ENCODE results near the gene ZNF19. TPM values are rescaled to one million over a fixed set of nuclear protein-coding genes. Genes with fewer than 3 reads are reported as not detected.
"Not testable (repeated sequence)": the region's sequence is repeated elsewhere in the genome, so short reads cannot be mapped to it uniquely, and the experiment has no call there.

The ZNF19 gene
- total RNA-seq, 4 donors from 2014 or later: 2.3 to 4.0 (median 2.9) TPM

GRCh38 chr16:71515026-71515425 is 25.9 kb upstream of the ZNF19 start:
- DNase-seq (ENCODE audit: extremely low spot score): no peak
- Histone ChIP-seq H3K4me1 (no peaks in the 10 kb centered on the region), H3K9me3 (no peaks in the 10 kb centered on the region), H3K27me3 (no peaks in the 10 kb centered on the region), H3K4me3 (no peak overlapping the region), H3K36me3 (no peaks in the 10 kb centered on the region), H3K27ac (replicated peaks in 1 of 4) (no peak overlapping the region)
- 85% methylated on average over 3 of the region's 3 CpGs for WGBS
- intact Hi-C loops (cut with DNase I): no loop called here
- no peak for TF ChIP-seq POLR2A (IDR thresholded peaks at IDR 0.05; ENCODE audit: low read depth)

GRCh38 chr16:71514476-71514875 is 25.4 kb upstream of the ZNF19 start:
- WGBS: 82% methylated on average over 7 of the region's 7 CpGs
- no peak overlapping the region for H3K27ac ChIP-seq (replicated peaks in 1 of 4)
- no peaks in the 10 kb centered on the region for H3K27me3 ChIP-seq
- no peaks in the 10 kb centered on the region for H3K4me1 ChIP-seq
- TF ChIP-seq CTCF (IDR thresholded peaks at IDR 0.05) (no peak), POLR2AphosphoS5 (IDR thresholded peaks at IDR 0.05) (no peak), POLR2A (IDR thresholded peaks at IDR 0.05; ENCODE audit: low read depth) (no peak), EP300 (IDR thresholded peaks at IDR 0.05) (no peak)
- intact Hi-C loops (cut with DNase I): no loop called here
- H3K4me3 ChIP-seq: no peak overlapping the region
- no peak for DNase-seq (ENCODE audit: extremely low spot score)
- no peaks in the 10 kb centered on the region for H3K36me3 ChIP-seq
- H3K9me3 ChIP-seq: no peaks in the 10 kb centered on the region

GRCh38 chr16:71513302-71513701 is 24.2 kb upstream of the ZNF19 start:
- WGBS: 91% methylated on average over 1 of the region's 1 CpG
- H3K36me3 ChIP-seq: no peaks in the 10 kb centered on the region
- H3K9me3 ChIP-seq: no peaks in the 10 kb centered on the region
- H3K4me1 ChIP-seq: no peaks in the 10 kb centered on the region
- intact Hi-C loops (cut with DNase I): no loop called here
- no peak overlapping the region for H3K4me3 ChIP-seq
- TF ChIP-seq EP300 (IDR thresholded peaks at IDR 0.05): no peak
- no peak for TF ChIP-seq CTCF (IDR thresholded peaks at IDR 0.05)
- no peak for TF ChIP-seq POLR2AphosphoS5 (IDR thresholded peaks at IDR 0.05)
- no peak for TF ChIP-seq POLR2A (IDR thresholded peaks at IDR 0.05; ENCODE audit: low read depth)
- H3K27ac ChIP-seq (replicated peaks in 1 of 4): no peak overlapping the region
- no peak for DNase-seq (ENCODE audit: extremely low spot score)
- no peaks in the 10 kb centered on the region for H3K27me3 ChIP-seq

- intact Hi-C loops (cut with DNase I): no loop called here
- no peaks in the 10 kb centered on the region for H3K4me1 ChIP-seq
- H3K36me3 ChIP-seq: no peaks in the 10 kb centered on the region
- 40% methylated on average over 1 of the region's 1 CpG for WGBS
- no peaks in the 10 kb centered on the region for H3K9me3 ChIP-seq
- no peak overlapping the region for H3K4me3 ChIP-seq
- H3K27ac ChIP-seq (replicated peaks in 1 of 4): no peak overlapping the region
- TF ChIP-seq CTCF (IDR thresholded peaks at IDR 0.05) (no peak), EP300 (IDR thresholded peaks at IDR 0.05) (no peak), POLR2AphosphoS5 (IDR thresholded peaks at IDR 0.05) (no peak), POLR2A (IDR thresholded peaks at IDR 0.05; ENCODE audit: low read depth) (no peak)
- no peaks in the 10 kb centered on the region for H3K27me3 ChIP-seq
- DNase-seq (ENCODE audit: extremely low spot score): no peak
Observed at GRCh38 chr16:71507061-71507460, 17.9 kb upstream of the ZNF19 start.

- H3K27me3 ChIP-seq: no peaks in the 10 kb centered on the region
- no peaks in the 10 kb centered on the region for H3K9me3 ChIP-seq
- no peak overlapping the region for H3K27ac ChIP-seq (replicated peaks in 1 of 4)
- no peaks in the 10 kb centered on the region for H3K36me3 ChIP-seq
- no peak overlapping the region for H3K4me3 ChIP-seq
- no peak for DNase-seq (ENCODE audit: extremely low spot score)
- H3K4me1 ChIP-seq: no peaks in the 10 kb centered on the region
- intact Hi-C loops (cut with DNase I): no loop called here
- WGBS: 81% methylated on average over 5 of the region's 5 CpGs
- TF ChIP-seq EP300 (IDR thresholded peaks at IDR 0.05) (no peak), POLR2A (IDR thresholded peaks at IDR 0.05; ENCODE audit: low read depth) (no peak), CTCF (IDR thresholded peaks at IDR 0.05) (no peak), POLR2AphosphoS5 (IDR thresholded peaks at IDR 0.05) (no peak)
Observed at GRCh38 chr16:71504901-71505300, 15.8 kb upstream of the ZNF19 start.

GRCh38 chr16:71504051-71504450 is 14.9 kb upstream of the ZNF19 start:
- H3K4me3 ChIP-seq; DNase-seq (ENCODE audit: extremely low spot score); H3K27me3 ChIP-seq; intact Hi-C loops (cut with DNase I); H3K36me3 ChIP-seq; H3K27ac ChIP-seq (replicated peaks in 1 of 4); H3K9me3 ChIP-seq; H3K4me1 ChIP-seq: not testable (repeated sequence)
- 75% methylated on average over 7 of the region's 7 CpGs for WGBS

All from esophagus muscularis mucosa (tissue), 4 donors.